Measurements from ENCODE around the gene UCP2. TPM values are rescaled to one million over a fixed set of nuclear protein-coding genes. Genes with fewer than 3 reads are reported as not detected.

The UCP2 gene
- total and polyA plus RNA-seq, 2 donors (not counting 3 experiments of a cell fraction or from before 2014, with no cell fraction given), result 16.5 to 24.0 TPM

DNA sequence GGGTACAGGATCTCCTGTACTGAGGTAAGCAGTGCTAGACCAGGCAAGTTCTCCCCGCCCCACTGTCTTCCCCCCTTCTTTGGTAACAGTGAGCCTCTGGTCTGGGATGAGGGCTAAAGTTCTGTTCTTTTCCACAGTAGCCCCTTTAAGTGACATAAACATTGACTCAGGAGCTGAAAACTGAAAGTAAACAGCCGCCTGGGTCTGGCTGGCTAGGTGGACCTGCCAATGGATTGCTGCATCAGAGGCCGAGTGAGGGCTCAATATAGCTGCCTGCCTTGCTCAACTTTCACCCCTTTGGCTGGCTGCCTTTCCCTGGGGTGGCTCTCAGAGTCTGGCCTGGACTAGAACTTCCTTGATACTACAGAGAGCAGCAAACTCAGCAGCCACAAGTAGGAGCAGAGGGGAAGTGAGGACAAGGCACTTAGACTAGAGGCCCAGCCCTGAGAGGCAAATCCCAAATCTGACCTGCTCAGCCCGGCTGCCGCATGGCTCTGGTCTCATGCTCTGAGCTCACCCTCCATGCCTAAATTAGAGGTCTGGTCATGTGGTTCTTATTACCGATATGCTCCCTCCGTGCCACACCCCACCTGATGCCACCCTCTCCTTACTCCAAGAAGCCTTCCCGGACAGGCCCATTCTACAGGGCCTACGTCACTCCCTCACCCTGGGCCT lies 35.8 kb upstream of the UCP2 start:
- DNase-seq (ENCODE audit: low read depth, low spot score) (no peak), FAIRE-seq (no peak)
- Histone ChIP-seq H2AFZ (ENCODE audit: low read depth, low read length) (no peak overlapping the region), H3K36me3 (ENCODE audit: control insufficient read depth in 2 of 2, extremely low read depth in 1 of 2, insufficient read depth in 2 of 2, low read length in 2 of 2) (peaks cover 0 to 6% of the 10 kb centered on the region in 2 experiments), H3K4me3 (replicated peaks in 1 of 3; ENCODE audit: insufficient read depth in 1 of 3, low read depth in 1 of 3, low read length in 3 of 3) (no peak overlapping the region), H3K27me3 (ENCODE audit: control insufficient read depth in 2 of 2, insufficient read depth in 2 of 2, low read length in 2 of 2) (no peaks in the 10 kb centered on the region), H4K20me1 (replicated peaks; ENCODE audit: control insufficient read depth, extremely low read depth, insufficient read depth, low read length) (no peaks in the 10 kb centered on the region), H3K4me1 (ENCODE audit: control insufficient read depth, extremely low read depth, insufficient read depth, low read length) (no peaks in the 10 kb centered on the region), H3K4me2 (ENCODE audit: insufficient read depth, low read length) (no peak overlapping the region), H3K9ac (replicated peaks; ENCODE audit: extremely low read depth, insufficient read depth, low read length) (no peak overlapping the region), H3K27ac (ENCODE audit: insufficient read depth, low read depth, low read length) (no peak overlapping the region), H3K9me3 (replicated peaks; ENCODE audit: control insufficient read depth, insufficient read depth, low read length) (no peaks in the 10 kb centered on the region), H3K9me1 (replicated peaks; ENCODE audit: control insufficient read depth, extremely low read depth, insufficient read depth, low read length) (no peaks in the 10 kb centered on the region), H3K79me2 (ENCODE audit: control insufficient read depth, insufficient read depth, low read length) (no peaks in the 10 kb centered on the region)
- BruUV-seq (replicated peaks), result no TSS peak
- CTCF ChIA-PET, result interaction anchor here (0.8 kb wide), 1 partner anchor 9 kb away, joined by 3 read pairs; no protein-coding TSS in a partner anchor
- intact Hi-C loops (cut with micrococcal nuclease), result no loop called here
- TF ChIP-seq GATA2 (IDR thresholded peaks at IDR 0.05; ENCODE audit: insufficient read depth, insufficient read length, low read depth, low read length), result no peak
- TF ChIP-seq MAX (IDR thresholded peaks at IDR 0.05; ENCODE audit: insufficient read depth, insufficient read length), result no peak
- TF ChIP-seq JUN (IDR thresholded peaks at IDR 0.05; ENCODE audit: borderline replicate concordance, insufficient read depth, insufficient read length, low read depth), result no peak
- TF ChIP-seq FOS (IDR thresholded peaks at IDR 0.05; ENCODE audit: borderline replicate concordance, insufficient read depth, low read length), result no peak
- TF ChIP-seq POLR2A (IDR thresholded peaks at IDR 0.05; ENCODE audit: low read depth, low read length), result no peak
- TF ChIP-seq EZH2 (IDR thresholded peaks at IDR 0.05; ENCODE audit: borderline replicate concordance, low read depth, low read length, severe bottlenecking), result no peak
- TF ChIP-seq, protein P1, sequence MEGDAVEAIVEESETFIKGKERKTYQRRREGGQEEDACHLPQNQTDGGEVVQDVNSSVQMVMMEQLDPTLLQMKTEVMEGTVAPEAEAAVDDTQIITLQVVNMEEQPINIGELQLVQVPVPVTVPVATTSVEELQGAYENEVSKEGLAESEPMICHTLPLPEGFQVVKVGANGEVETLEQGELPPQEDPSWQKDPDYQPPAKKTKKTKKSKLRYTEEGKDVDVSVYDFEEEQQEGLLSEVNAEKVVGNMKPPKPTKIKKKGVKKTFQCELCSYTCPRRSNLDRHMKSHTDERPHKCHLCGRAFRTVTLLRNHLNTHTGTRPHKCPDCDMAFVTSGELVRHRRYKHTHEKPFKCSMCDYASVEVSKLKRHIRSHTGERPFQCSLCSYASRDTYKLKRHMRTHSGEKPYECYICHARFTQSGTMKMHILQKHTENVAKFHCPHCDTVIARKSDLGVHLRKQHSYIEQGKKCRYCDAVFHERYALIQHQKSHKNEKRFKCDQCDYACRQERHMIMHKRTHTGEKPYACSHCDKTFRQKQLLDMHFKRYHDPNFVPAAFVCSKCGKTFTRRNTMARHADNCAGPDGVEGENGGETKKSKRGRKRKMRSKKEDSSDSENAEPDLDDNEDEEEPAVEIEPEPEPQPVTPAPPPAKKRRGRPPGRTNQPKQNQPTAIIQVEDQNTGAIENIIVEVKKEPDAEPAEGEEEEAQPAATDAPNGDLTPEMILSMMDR (IDR thresholded peaks at IDR 0.05; ENCODE audit: extremely low read depth in 1 of 2, insufficient read depth in 1 of 2, low read depth in 1 of 2, low read length in 2 of 2), result no peak
- TF ChIP-seq POLR2AphosphoS5 (IDR thresholded peaks at IDR 0.05; ENCODE audit: insufficient read depth, low read depth, low read length), result no peak
- TF ChIP-seq MYC (IDR thresholded peaks at IDR 0.05; ENCODE audit: low read depth, low read length), result no peak
- POLR2A ChIA-PET, result no interaction called here
- dilution Hi-C loops (cut with MboI; ENCODE audit: extremely low pct_ligation_motif_present, low sequenced_read_pairs), result no loop called here
